Osteocyte (in vitro differentiated cells): ENCODE results near the gene GNAI2. TPM values are rescaled to one million over a fixed set of nuclear protein-coding genes. Genes with fewer than 3 reads are reported as not detected.

ENCODE experiments used
- DNase-seq: peaks from one replicate; pipeline ENCODE4 v3.0.0; 2021; ENCODE audit warnings: mixed read lengths; ENCODE audit not compliant: unreplicated experiment; ENCODE audit errors: extremely low spot score
- H3K27ac Mint-ChIP-seq: one replicate; pipeline ENCODE4 v1.8.0; 2021; ENCODE audit warnings: mild to moderate bottlenecking, mixed read lengths; ENCODE audit not compliant: unreplicated experiment
- H3K27me3 Mint-ChIP-seq: one replicate; pipeline ENCODE4 v1.8.0; 2021; ENCODE audit warnings: mixed read lengths; ENCODE audit not compliant: unreplicated experiment
- H3K36me3 Mint-ChIP-seq: one replicate; pipeline ENCODE4 v1.8.0; 2021; ENCODE audit warnings: mixed read lengths; ENCODE audit not compliant: unreplicated experiment
- H3K4me1 Mint-ChIP-seq: one replicate; pipeline ENCODE4 v1.8.0; 2021; ENCODE audit warnings: mixed read lengths; ENCODE audit not compliant: unreplicated experiment
- H3K4me3 Mint-ChIP-seq: one replicate; pipeline ENCODE4 v1.8.0; 2021; ENCODE audit warnings: mild to moderate bottlenecking, moderate library complexity, mixed read lengths; ENCODE audit not compliant: unreplicated experiment
- H3K9me3 Mint-ChIP-seq: one replicate; pipeline ENCODE4 v1.8.0; 2021; ENCODE audit warnings: mixed read lengths; ENCODE audit not compliant: unreplicated experiment
- total RNA-seq: library from RNA; stranded (reverse); gene quantifications from 2 replicates; pipeline ENCODE4 v1.2.1, GENCODE V29; 2021
- TF ChIP-seq, protein P1 (sequence below): fragments of 200-600 bp; sonication (generic); IDR thresholded peaks from 2 replicates; pipeline ENCODE4 v1.5.0; 2021; ENCODE audit warnings: antibody characterized with exemption, mild to moderate bottlenecking, moderate library complexity

The GNAI2 gene
- total RNA-seq, 1 donor from 2014 or later = 340 TPM

DNA sequence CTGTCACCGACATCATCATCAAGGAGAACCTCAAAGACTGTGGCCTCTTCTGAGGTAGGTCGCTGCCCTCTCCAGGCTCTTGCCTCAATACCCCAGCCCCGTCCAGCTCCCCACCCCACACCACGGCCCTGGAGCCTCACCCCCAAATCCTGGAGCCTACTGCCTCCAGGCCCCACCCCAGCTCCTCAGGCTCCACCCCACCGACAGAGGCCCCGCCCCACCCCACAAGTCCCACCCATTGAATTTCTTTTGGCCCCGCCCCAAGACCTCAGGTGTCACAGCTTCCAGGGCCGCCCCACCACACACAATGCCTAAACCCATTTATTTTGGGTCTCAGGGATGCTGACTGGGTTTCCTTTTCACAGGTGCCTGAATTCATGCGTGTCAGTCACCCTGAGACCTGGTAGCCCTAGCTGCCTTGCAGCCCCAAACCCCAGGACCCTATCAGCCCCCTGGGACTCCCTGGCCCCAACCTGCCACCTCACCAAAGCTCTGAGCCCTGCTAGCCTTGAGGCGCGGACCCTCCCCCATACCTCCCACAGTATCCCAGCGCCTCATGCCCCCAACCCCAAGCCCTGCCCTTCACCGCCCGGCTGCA, 41.0 kb upstream of the GNAI2 start:
- no peaks in the 10 kb centered on the region for H3K36me3 Mint-ChIP-seq

DNA sequence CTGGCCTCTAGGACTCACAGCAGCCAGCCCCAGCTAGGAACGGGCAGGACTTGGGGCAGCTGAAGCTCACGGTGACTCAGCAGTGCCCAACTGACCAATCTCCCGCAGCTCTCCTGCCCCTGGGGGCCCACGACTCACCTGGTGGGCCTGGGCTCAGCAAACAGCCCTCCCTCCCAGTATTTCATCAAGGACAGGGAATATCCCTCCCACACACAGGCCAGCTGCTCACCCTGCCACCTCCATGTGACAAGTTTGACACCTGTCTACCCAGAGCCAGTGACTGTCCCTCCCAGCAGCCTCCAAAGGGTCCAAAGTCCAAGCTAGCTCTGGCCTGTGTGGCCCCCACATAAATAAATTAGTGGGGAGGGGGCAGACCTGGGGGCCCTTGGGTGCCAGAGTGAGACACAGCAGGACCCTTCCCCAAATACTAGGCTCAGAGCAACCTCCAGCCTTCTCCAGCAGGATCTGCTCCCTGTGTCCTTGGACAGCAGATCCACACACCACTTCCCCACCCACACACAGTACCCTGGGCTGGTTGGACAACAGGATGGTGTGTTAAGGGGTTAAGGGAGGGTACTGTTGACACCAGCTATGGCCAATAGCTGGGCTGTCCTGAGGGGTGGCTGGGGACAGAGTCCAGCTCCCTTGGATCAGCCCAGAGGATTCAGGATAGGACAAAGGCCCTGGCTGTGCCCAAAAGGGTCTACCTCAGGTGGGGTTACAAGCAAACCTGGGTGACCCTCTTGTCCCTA, 40.3 kb upstream of the GNAI2 start:
- no peak for DNase-seq
- no peak overlapping the region for H3K27ac Mint-ChIP-seq
- TF ChIP-seq, protein P1, sequence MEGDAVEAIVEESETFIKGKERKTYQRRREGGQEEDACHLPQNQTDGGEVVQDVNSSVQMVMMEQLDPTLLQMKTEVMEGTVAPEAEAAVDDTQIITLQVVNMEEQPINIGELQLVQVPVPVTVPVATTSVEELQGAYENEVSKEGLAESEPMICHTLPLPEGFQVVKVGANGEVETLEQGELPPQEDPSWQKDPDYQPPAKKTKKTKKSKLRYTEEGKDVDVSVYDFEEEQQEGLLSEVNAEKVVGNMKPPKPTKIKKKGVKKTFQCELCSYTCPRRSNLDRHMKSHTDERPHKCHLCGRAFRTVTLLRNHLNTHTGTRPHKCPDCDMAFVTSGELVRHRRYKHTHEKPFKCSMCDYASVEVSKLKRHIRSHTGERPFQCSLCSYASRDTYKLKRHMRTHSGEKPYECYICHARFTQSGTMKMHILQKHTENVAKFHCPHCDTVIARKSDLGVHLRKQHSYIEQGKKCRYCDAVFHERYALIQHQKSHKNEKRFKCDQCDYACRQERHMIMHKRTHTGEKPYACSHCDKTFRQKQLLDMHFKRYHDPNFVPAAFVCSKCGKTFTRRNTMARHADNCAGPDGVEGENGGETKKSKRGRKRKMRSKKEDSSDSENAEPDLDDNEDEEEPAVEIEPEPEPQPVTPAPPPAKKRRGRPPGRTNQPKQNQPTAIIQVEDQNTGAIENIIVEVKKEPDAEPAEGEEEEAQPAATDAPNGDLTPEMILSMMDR = no peak

More for the DNA sequence above, 41.0 kb upstream of the GNAI2 start:
- TF ChIP-seq, protein P1 = no peak
- DNase-seq = no peak
- Mint-ChIP-seq H3K27me3 (peaks cover 25% of the 10 kb centered on the region), H3K27ac (no peak overlapping the region), H3K9me3 (no peaks in the 10 kb centered on the region), H3K4me1 (no peaks in the 10 kb centered on the region), H3K4me3 (no peak overlapping the region)

DNA sequence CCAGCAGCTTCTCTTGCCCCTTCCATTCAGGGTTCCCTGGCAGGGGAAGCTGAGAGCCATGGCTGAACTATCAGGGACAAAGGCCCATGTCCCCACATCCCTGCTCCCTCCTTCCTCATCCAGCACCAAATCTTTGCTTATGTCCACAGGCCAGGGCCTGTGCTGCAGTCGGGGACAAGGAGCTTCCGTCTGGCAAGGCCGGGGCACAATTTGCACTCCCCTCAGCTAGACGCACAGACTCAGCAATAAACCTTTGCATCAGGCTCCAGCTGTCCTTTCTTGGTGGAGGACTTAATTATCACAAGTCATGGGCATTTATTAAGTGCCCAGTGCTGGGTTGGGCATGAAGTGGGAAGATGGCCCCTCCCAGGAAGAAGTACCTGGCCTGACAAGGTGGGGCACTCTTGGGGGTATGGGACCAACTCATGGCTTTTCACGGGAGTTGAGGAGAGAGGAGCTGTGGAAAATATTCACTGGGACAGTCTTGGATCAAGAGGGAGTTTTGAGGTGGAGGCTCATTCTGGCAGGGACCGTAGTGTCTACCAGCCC, 39.7 kb upstream of the GNAI2 start:
- H3K27me3 Mint-ChIP-seq = peaks cover 32% of the 10 kb centered on the region
- TF ChIP-seq, protein P1 = no peak
- H3K27ac Mint-ChIP-seq = no peak overlapping the region
- no peaks in the 10 kb centered on the region for H3K4me1 Mint-ChIP-seq
- no peak for DNase-seq
- H3K9me3 Mint-ChIP-seq = no peaks in the 10 kb centered on the region
- H3K36me3 Mint-ChIP-seq = no peaks in the 10 kb centered on the region
- no peak overlapping the region for H3K4me3 Mint-ChIP-seq

More for the DNA sequence above, 40.3 kb upstream of the GNAI2 start:
- Mint-ChIP-seq H3K4me1 (no peaks in the 10 kb centered on the region), H3K4me3 (no peak overlapping the region), H3K27me3 (peaks cover 26% of the 10 kb centered on the region), H3K36me3 (no peaks in the 10 kb centered on the region), H3K9me3 (no peaks in the 10 kb centered on the region)

DNA sequence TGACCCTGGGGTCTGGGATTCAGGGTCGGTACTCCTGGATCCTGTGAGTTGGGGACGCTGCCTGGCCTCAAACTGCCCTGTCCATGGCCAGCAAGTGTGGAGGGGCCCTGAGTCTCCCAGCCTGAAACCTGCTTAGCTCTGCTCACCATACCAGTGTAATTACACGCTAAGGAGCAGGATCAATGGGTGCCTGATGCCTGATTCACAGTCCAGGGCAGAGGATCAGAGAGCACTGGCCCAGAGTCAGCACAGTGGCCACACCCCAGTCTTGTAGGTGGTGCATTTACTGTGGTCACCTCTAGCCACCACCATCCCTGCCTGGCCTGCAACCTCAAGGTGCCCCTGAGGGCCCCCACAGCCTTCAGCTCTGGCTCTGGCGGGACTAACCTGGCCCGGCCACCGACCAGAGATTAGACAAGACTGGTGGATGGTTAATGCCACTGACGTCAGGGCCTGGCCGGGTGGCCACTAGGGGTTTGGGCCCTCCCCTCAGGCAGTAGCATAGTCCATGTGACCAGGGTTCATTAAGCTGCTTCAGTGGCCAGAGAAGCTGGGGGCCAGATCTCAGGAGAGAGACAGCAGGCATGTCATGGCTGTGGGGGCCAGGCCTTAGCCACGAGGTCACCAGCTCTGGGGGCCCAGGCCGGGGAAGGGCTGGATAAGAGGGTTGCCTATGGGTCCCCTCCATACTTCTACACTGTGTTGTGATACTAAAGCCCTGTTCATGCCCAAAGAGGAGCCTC, 34.3 kb upstream of the GNAI2 start:
- H3K27ac Mint-ChIP-seq = no peak overlapping the region
- no peaks in the 10 kb centered on the region for H3K9me3 Mint-ChIP-seq
- peaks cover 22% of the 10 kb centered on the region for H3K4me1 Mint-ChIP-seq
- no peaks in the 10 kb centered on the region for H3K36me3 Mint-ChIP-seq
- TF ChIP-seq, protein P1 = no peak
- no peak for DNase-seq
- no peak overlapping the region for H3K4me3 Mint-ChIP-seq
- H3K27me3 Mint-ChIP-seq = peaks cover 40% of the 10 kb centered on the region
